ENCODE results near the gene LEF1. TPM values are rescaled to one million over a fixed set of nuclear protein-coding genes. Genes with fewer than 3 reads are reported as not detected.
"Not testable (repeated sequence)": the region's sequence is repeated elsewhere in the genome, so short reads cannot be mapped to it uniquely, and the experiment has no call there.

The LEF1 gene
- total and polyA plus RNA-seq, 9 of the 15 experiments (the other 6 are each of a cell fraction or from before 2014, with no cell fraction given), result 15.1 to 81.1 (median 29.7) TPM

DNA sequence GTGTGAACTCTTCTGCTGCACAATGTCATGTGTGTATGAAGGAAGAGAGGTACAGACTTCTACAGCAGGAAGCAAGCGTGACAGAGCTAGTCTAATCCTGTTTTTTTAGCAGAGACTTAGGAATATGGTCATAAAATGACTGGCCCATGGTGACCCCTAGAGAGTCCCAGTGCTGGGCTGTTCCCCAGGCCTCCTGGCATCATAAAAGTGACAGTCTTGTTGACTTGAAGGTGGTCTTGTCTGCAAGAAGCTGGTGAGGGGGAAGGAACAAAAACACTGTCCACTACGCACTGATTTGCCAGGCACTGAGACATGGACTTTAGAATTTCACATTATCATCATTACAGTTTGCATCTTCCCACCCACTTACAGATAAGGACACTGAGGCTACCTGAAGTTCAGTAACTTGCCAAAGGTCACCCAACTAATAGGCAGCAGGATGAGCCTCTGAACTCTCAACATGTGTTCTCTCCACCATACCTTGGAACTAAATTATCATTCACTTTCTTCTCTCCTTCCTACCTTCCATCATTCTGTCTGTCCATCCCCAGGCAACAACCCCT is 116.1 kb downstream of the LEF1 start (continued):
- TF ChIP-seq TSC22D4 (tag; IDR thresholded peaks at IDR 0.05) (no peak), HDAC8 (tag; IDR thresholded peaks at IDR 0.05) (no peak), LEF1 (IDR thresholded peaks at IDR 0.05) (no peak)
- TF ChIP-seq, protein P1, sequence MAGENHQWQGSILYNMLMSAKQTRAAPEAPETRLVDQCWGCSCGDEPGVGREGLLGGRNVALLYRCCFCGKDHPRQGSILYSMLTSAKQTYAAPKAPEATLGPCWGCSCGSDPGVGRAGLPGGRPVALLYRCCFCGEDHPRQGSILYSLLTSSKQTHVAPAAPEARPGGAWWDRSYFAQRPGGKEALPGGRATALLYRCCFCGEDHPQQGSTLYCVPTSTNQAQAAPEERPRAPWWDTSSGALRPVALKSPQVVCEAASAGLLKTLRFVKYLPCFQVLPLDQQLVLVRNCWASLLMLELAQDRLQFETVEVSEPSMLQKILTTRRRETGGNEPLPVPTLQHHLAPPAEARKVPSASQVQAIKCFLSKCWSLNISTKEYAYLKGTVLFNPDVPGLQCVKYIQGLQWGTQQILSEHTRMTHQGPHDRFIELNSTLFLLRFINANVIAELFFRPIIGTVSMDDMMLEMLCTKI (IDR thresholded peaks at IDR 0.05; ENCODE audit: partially characterized antibody), result no peak

DNA sequence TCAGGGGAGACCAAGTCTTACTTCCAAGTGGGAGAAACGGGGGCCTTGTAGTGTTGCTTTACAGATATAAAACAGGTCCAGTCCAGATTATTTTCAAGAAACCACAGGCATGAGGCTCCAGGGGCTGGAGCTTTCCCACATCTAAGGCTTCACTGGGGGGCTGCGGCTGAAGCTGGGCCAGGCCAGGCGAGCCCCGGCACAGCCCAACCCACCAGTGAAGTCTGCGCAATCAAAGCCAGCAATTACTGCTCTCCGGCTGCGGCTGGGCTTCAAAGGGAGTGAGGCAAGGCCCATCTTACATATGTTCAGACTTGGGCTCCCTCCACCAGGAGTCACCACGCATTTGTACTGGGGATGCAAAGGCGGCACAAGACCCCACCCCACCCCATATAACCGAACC is 117.4 kb downstream of the LEF1 start:
- WGBS (ENCODE audit: insufficient coverage, low coverage, missing lambda C conversion rate), result 80% methylated on average over 10 of the region's 10 CpGs
- Histone ChIP-seq H3K9me1 (ENCODE audit: control insufficient read depth, insufficient read depth, low read length) (no peaks in the 10 kb centered on the region), H3K9ac (ENCODE audit: insufficient read depth in 1 of 2, low read depth in 2 of 2, low read length in 2 of 2) (no peak overlapping the region), H3K79me2 (ENCODE audit: control insufficient read depth, insufficient read depth, low read length) (no peaks in the 10 kb centered on the region), H3K27ac (ENCODE audit: extremely low read depth, low read depth, low read length) (no peak overlapping the region), H3K9me3 (replicated peaks; ENCODE audit: control insufficient read depth, insufficient read depth, low read depth, low read length) (no peaks in the 10 kb centered on the region), H2AFZ (ENCODE audit: low read depth, low read length) (no peak overlapping the region), H3K27me3 (ENCODE audit: control insufficient read depth in 2 of 2, insufficient read depth in 2 of 2, low read length in 2 of 2) (no peaks in the 10 kb centered on the region), H3K4me1 (replicated peaks in 1 of 2; ENCODE audit: control insufficient read depth in 2 of 2, insufficient read depth in 2 of 2, low read length in 2 of 2) (no peaks in the 10 kb centered on the region), H3K4me2 (ENCODE audit: insufficient read depth, low read length) (no peak overlapping the region), H3K4me3 (no peak overlapping the region), H3K36me3 (ENCODE audit: control insufficient read depth, insufficient read depth, low read length) (peaks cover 23% of the 10 kb centered on the region; the same call in 1 of the 3 replicates), H4K20me1 (replicated peaks; ENCODE audit: control insufficient read depth, insufficient read depth, low read length) (no peaks in the 10 kb centered on the region)
- ChIA-PET POLR2A (no interaction called here), CTCF (ENCODE audit: low intra/inter-chr PET ratio) (no interaction called here)
- no TSS peak for BruUV-seq (replicated peaks)
- ATAC-seq (no peak), DNase-seq (ENCODE audit: extremely low read depth in 1 of 4, low spot score in 3 of 4) (no peak), FAIRE-seq (no peak)
- TF ChIP-seq NFRKB (IDR thresholded peaks at IDR 0.05; ENCODE audit: low read depth) (no peak), POLR2A (conservative IDR thresholded peaks at IDR 0.05) (no peak), NRF1 (conservative IDR thresholded peaks at IDR 0.05 in 1 of 2, IDR thresholded peaks at IDR 0.05 in 1 of 2) (no peak), L3MBTL2 (IDR thresholded peaks at IDR 0.05) (no peak)
- TF ChIP-seq, protein P2, sequence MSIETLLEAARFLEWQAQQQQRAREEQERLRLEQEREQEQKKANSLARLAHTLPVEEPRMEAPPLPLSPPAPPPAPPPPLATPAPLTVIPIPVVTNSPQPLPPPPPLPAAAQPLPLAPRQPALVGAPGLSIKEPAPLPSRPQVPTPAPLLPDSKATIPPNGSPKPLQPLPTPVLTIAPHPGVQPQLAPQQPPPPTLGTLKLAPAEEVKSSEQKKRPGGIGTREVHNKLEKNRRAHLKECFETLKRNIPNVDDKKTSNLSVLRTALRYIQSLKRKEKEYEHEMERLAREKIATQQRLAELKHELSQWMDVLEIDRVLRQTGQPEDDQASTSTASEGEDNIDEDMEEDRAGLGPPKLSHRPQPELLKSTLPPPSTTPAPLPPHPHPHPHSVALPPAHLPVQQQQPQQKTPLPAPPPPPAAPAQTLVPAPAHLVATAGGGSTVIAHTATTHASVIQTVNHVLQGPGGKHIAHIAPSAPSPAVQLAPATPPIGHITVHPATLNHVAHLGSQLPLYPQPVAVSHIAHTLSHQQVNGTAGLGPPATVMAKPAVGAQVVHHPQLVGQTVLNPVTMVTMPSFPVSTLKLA (conservative IDR thresholded peaks at IDR 0.05), result no peak
- intact Hi-C loops (cut with micrococcal nuclease), result no loop called here
- in situ Hi-C loops (cut with MboI), result no loop called here

DNA sequence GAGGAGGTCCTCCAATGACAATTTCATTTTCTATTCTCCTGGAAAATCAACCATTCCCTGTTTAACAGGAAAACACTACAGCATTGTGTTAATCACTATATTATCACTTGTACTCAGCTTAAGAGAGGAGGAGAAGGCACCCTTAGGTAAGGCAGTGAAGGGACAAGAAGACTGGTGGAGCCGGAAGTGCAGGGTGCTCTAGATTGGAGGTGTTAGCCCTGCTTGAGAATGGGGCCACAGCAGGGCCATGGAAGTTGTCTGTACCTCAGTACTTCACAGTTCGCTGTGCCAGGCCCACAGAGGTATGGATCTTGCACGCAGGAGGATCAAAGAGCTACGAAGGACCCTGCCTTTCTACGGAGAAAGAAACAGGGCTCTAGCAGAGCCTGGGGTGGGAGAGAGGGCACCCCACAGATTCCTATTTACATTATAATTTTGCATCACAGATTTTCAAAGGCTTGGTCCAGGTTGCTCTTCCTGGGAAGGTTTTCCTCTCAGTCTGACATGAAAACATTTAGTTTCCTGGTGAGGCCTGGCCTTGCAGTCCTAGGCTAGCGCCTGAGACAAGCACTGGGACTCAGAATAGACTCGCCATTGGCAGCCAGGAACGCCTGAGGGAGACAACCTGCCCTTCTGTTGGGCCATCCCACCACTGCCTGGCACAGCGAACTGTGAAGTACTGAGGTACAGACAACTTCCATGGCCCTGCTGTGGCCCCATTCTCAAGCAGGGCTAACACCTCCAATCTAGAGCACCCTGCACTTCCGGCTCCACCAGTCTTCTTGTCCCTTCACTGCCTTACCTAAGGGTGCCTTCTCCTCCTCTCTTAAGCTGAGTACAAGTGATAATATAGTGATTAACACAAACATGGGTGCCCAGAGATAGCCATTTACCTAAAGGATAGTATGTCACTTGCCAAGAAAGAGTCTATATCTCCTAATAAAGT is 118.3 kb downstream of the LEF1 start:
- H3K4me2 ChIP-seq (ENCODE audit: insufficient read depth, low read length); DNase-seq (ENCODE audit: extremely low read depth in 1 of 4, low spot score in 3 of 4); H3K9me3 ChIP-seq (replicated peaks; ENCODE audit: control insufficient read depth, insufficient read depth, low read depth, low read length); H3K9ac ChIP-seq (ENCODE audit: insufficient read depth in 1 of 2, low read depth in 2 of 2, low read length in 2 of 2); H3K4me1 ChIP-seq (replicated peaks in 1 of 2; ENCODE audit: control insufficient read depth in 2 of 2, insufficient read depth in 2 of 2, low read length in 2 of 2); ATAC-seq; H3K9me1 ChIP-seq (ENCODE audit: control insufficient read depth, insufficient read depth, low read length); H3K27ac ChIP-seq (ENCODE audit: extremely low read depth, low read depth, low read length); BruUV-seq (replicated peaks); H3K79me2 ChIP-seq (ENCODE audit: control insufficient read depth, insufficient read depth, low read length); CTCF ChIA-PET (ENCODE audit: low intra/inter-chr PET ratio); H4K20me1 ChIP-seq (replicated peaks; ENCODE audit: control insufficient read depth, insufficient read depth, low read length); H2AFZ ChIP-seq (ENCODE audit: low read depth, low read length); in situ Hi-C loops (cut with MboI); POLR2A ChIA-PET; H3K27me3 ChIP-seq (ENCODE audit: control insufficient read depth in 2 of 2, insufficient read depth in 2 of 2, low read length in 2 of 2); intact Hi-C loops (cut with micrococcal nuclease); H3K4me3 ChIP-seq: not testable (repeated sequence)
- peaks cover 23% of the 10 kb centered on the region; the same call in 1 of the 3 replicates for H3K36me3 ChIP-seq (ENCODE audit: control insufficient read depth, insufficient read depth, low read length)
- 59% methylated on average over 5 of the region's 10 CpGs for WGBS (ENCODE audit: insufficient coverage, low coverage, missing lambda C conversion rate)
- FAIRE-seq, result peak; percentile 67

Measured in K562 (cell line).